NCI-H1436 treated with DMSO at 0.1 percent for 48 hours (cell line): ENCODE results near the gene IFNA4.
A peak's percentile ranks its signal among the peaks of the same experiment; 100 is the strongest.
"Not testable (repeated sequence)": the region's sequence is repeated elsewhere in the genome, so short reads cannot be mapped to it uniquely, and the experiment has no call there.

Experiments
- DNase-seq: peaks from one replicate; lab custom pipeline; 2025; lab: John Stamatoyannopoulos, UW

The IFNA4 gene

DNA sequence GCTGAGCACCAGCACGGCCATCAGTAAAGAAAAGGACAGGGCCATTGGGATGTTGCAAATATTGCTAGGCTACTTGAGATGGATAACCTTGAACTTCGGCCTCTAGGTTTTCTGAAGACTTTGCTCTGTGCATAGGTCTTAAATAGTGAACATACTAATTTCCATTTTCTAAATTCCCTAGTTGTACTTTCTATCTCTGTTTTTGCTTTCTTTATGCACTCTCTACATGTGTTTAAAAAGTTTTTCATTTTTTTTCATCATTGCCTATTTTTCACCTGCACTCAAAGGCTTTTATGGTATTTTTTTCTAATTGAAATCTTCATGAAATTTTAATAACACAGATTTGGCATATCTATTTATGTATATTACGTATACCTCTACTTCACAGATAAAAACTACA lies at the start of gene IFNA4:
IFNA4 (minus strand) TSS at position 101 of the 400 bp plus-strand sequence; CDS start at position 45, 56 bp downstream.
- not testable (repeated sequence) for DNase-seq

GRCh38 chr9:21236360-21236714 lies 49.0 kb upstream of the IFNA4 start:
- not testable (repeated sequence) for DNase-seq

DNA sequence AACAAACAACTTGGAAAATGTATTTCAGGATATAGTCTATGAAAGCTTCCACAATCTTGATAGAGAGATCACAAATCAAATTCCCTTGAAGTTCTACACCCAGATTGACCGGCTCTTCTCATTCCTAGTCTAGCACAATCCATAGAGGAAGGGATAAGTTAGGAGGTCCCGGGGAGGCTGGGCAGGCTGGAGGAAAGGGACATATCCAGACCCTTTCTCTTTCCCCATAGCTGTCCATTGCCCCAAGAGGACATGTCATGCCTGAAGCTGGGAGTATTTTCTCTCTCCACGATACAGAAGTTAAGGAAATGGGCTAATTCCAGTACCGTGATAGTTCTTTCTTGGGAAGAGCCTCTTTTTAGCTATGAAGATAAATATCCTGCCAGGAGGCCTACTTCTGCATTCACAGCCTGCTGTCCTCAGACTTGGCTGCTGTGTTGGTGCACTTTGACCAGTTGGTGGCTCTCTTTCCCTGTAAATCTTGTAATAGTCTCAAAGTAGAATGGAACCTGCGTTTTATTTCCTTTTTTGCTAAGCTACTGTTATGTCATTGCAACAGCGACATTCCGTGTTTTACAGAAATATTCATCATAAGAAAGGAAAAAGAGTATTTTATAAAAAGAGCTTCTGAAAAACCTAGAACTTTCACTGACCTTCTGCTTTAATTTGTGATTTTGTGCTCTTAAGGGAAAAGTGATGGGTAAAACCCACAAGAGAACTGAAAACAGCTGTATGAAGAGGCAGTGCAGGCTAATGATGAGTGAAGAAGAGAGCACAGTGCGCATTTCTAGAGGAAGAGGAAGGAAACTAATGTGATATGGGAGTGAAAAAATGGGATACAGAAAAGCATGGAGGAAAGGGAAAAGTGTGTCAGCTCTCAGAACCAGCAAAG lies 48.3 kb upstream of the IFNA4 start:
- peak; percentile 0 for DNase-seq

GRCh38 chr9:21234153-21234687 lies 46.8 kb upstream of the IFNA4 start:
- no peak for DNase-seq

- no peak for DNase-seq
Observed at GRCh38 chr9:21233258-21233657, 45.9 kb upstream of the IFNA4 start.

GRCh38 chr9:21228122-21228521 lies 40.7 kb upstream of the IFNA4 start, which contains the start of gene IFNA17:
IFNA17 (minus strand) TSS chr9:21228222; CDS start chr9:21228173, 49 bp downstream.
- no peak for DNase-seq

GRCh38 chr9:21217211-21217610 lies 29.8 kb upstream of the IFNA4 start, which contains the start of gene IFNA16:
IFNA16 (minus strand) TSS chr9:21217311; CDS start chr9:21217305, 6 bp downstream.
- not testable (repeated sequence) for DNase-seq

GRCh38 chr9:21213411-21214326 lies 26.3 kb upstream of the IFNA4 start:
- DNase-seq, result not testable (repeated sequence)

- DNase-seq, result not testable (repeated sequence)
Observed at GRCh38 chr9:21212160-21212559, 24.8 kb upstream of the IFNA4 start.

GRCh38 chr9:21210782-21211181 lies 23.4 kb upstream of the IFNA4 start:
- DNase-seq, result not testable (repeated sequence)

- DNase-seq, result no peak
Observed at GRCh38 chr9:21210311-21210710, 22.9 kb upstream of the IFNA4 start.

GRCh38 chr9:21207043-21207442 lies 19.7 kb upstream of the IFNA4 start, which contains the start of gene IFNA10:
IFNA10 (minus strand) TSS chr9:21207143; CDS start chr9:21207097, 46 bp downstream.
- DNase-seq, result not testable (repeated sequence)

DNA sequence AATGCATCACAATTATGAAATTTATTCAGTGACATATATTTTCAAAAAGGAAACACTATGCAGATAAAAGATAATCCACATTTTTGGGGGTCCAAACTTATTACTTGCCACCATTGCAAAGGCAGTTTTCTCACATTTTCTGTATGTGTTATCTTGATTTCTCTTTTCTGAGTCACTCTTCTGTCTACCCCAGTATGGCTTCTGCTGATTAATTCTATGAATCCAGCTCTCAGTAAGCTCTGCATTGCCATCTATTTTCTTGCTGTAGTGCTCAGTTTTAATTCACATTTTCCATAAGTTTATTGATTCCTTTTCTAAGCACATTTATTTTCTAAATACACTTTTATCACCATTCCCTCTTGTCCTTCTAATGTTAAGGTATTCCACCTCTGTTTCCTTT lies 17.8 kb upstream of the IFNA4 start:
- no peak for DNase-seq

DNA sequence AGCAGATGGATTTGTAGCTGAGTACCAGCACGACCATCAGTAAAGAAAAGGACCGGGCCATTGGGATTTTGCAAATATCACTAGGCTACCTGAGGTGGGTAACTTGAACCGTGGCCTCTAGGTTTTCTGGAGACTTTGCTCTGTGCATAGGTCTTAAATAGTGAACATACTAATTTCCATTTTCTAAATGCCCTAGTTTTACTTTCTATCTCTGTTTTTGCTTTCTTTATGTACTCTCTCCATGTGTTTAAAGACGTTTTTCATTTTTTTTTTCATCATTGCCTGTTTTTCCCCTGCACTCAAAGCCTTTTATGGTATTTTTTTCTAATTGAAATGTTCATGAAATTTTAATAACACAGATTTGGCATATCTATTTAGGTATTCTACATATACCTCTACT lies 14.7 kb upstream of the IFNA4 start, which contains the start of gene IFNA7:
IFNA7 (minus strand) TSS at position 101 of the 400 bp plus-strand sequence; CDS start at position 61, 40 bp downstream.
- DNase-seq, result not testable (repeated sequence)

DNA sequence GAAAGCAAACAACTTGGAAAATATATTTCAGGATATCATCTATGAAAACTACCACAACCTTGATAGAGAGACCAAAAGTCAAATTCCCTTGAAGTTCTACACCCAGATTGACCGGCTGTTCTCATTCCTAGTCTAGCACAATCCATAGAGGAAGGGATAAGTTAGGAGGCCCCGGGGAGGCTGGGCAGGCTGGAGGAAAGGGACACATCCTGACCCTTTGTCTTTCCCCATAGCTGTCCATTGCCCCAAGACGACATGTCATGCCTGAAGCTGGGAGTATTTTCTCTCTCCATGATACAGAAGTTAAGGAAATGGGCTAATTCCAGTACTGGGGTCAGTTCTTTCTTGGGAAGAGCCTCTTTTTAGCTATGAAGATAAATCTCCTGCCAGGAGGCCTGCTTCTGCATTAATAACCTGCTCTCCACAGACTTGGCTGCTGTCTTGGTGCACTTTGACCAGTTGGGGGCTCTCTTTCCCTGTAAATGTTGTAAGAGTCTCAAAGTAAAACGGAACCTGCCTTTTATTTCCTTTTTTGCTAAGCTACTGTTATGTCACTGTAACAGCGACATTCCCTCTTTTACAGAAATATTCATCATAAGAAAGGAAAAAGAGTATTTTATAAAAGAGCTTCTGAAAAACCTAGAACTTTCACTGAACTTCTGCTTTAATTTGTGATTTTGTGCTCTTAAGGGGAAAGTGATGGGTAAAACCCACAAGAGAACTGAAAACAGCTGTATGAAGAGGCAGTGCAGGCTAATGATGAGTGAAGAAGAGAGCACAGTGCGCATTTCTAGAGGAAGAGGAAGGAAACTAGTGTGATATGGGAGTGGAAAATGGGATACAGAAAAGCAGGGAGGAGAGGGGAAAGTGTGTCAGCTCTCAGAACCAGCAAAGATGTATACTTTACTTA lies 7.7 kb upstream of the IFNA4 start:
- not testable (repeated sequence) for DNase-seq

GRCh38 chr9:21182810-21183736 lies 4.3 kb downstream of the IFNA4 start:
- not testable (repeated sequence) for DNase-seq

DNA sequence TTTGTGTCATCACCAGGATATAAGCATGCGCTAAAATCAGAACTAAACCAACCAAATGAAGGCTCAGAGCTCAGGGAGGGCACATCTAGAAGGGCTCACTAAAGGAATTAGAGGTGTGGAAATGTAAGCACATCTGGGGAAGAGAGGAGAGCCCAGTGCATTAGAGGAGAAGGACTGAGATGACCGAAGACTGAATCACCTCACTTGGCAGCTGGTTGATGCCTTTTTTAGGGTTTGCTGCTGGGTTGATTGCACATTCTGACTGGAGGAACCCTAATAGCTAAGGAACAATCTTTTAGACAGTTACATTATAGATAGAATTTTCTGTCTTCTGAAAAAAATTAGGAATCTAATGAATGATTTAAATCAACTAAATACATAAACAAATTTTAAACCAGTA lies 12.7 kb downstream of the IFNA4 start:
- no peak for DNase-seq

GRCh38 chr9:21172156-21172555 lies 15.2 kb downstream of the IFNA4 start:
- no peak for DNase-seq

GRCh38 chr9:21171351-21171750 lies 16.0 kb downstream of the IFNA4 start:
- DNase-seq, result no peak

GRCh38 chr9:21166560-21166959 lies 20.8 kb downstream of the IFNA4 start, which contains the start of gene IFNA21:
IFNA21 (minus strand) TSS chr9:21166660; CDS start chr9:21166612, 48 bp downstream.
- not testable (repeated sequence) for DNase-seq
